HG03095 (cell line): ENCODE data around the gene MIA3.
"Not testable (repeated sequence)": the region's sequence is repeated elsewhere in the genome, so short reads cannot be mapped to it uniquely, and the experiment has no call there.

ENCODE experiments used
- ATAC-seq: cut with Tn5 transposase; IDR thresholded peaks from one replicate; pipeline ENCODE4 v1.9.1; 2021; ENCODE audit warnings: moderate library complexity; ENCODE audit not compliant: unreplicated experiment

MIA3 gene

GRCh38 chr1:222665964-222666363 lies 48.1 kb downstream of the MIA3 start:
- ATAC-seq = no peak

GRCh38 chr1:222668184-222668583 lies 50.3 kb downstream of the MIA3 start:
- ATAC-seq = not testable (repeated sequence)

GRCh38 chr1:222669107-222669506 lies 51.2 kb downstream of the MIA3 start:
- not testable (repeated sequence) for ATAC-seq

GRCh38 chr1:222670110-222670509 lies 52.2 kb downstream of the MIA3 start:
- ATAC-seq = no peak

- no peak for ATAC-seq
Measured at GRCh38 chr1:222680080-222680479, 62.2 kb downstream of the MIA3 start.

- ATAC-seq = no peak
Measured at GRCh38 chr1:222691016-222691415, 73.1 kb downstream of the MIA3 start.

GRCh38 chr1:222694927-222695326 lies 77.0 kb downstream of the MIA3 start:
- no peak for ATAC-seq

- no peak for ATAC-seq
Measured at GRCh38 chr1:222696741-222697140, 78.8 kb downstream of the MIA3 start.

- ATAC-seq = no peak
Measured at GRCh38 chr1:222697203-222697602, 79.3 kb downstream of the MIA3 start.

- no peak for ATAC-seq
Measured at GRCh38 chr1:222697826-222698225, 79.9 kb downstream of the MIA3 start.

- no peak for ATAC-seq
Measured at GRCh38 chr1:222702210-222702609, 84.3 kb downstream of the MIA3 start.

GRCh38 chr1:222704260-222704659 lies 86.4 kb downstream of the MIA3 start:
- no peak for ATAC-seq

- no peak for ATAC-seq
Measured at GRCh38 chr1:222706815-222707214, 88.9 kb downstream of the MIA3 start.

GRCh38 chr1:222709700-222710153 lies 91.8 kb downstream of the MIA3 start:
- no peak for ATAC-seq

- ATAC-seq = peak; percentile 20
Measured at GRCh38 chr1:222711319-222712252, 93.7 kb downstream of the MIA3 start.

- ATAC-seq = peak; percentile 74
Measured at GRCh38 chr1:222712253-222713090, 94.6 kb downstream of the MIA3 start, which contains the start of the genes AIDA and BROX. AIDA (minus strand) TSS chr1:222712491; CDS start chr1:222712317, 174 bp downstream. BROX (plus strand) TSS chr1:222712564; CDS start chr1:222715700, 3,136 bp downstream.

- peak; percentile 67 for ATAC-seq
Measured at GRCh38 chr1:222713091-222713961, 95.4 kb downstream of the MIA3 start.

GRCh38 chr1:222716393-222716792 lies 98.5 kb downstream of the MIA3 start:
- no peak for ATAC-seq
